Mesenchymal stem cell (in vitro differentiated cells and primary cell): ENCODE data around the gene SZT2.

Experiments
- DNase-seq: peaks from one replicate; pipeline ENCODE4 v3.0.0-alpha.2; 2013
- H2AFZ ChIP-seq: one replicate; pipeline ENCODE4 v1.6.1; 2013; ENCODE audit warnings: low read depth, mild to moderate bottlenecking, control low read depth, inconsistent platforms, low read length, moderate library complexity
- H2AK5ac ChIP-seq: 2 replicates; pipeline ENCODE4 v1.6.1; 2013; ENCODE audit warnings: low read length, moderate library complexity, mild to moderate bottlenecking, inconsistent platforms; ENCODE audit not compliant: severe bottlenecking
- H2BK120ac ChIP-seq: one replicate; pipeline ENCODE4 v1.6.1; 2013; ENCODE audit warnings: low read depth, mild to moderate bottlenecking, inconsistent platforms, low read length, moderate library complexity
- H2BK12ac ChIP-seq, 2 experiments: one replicate each; pipeline ENCODE4 v1.6.1; 2013; ENCODE audit warnings: inconsistent platforms in 2 of 2, low read length in 2 of 2, mild to moderate bottlenecking in 2 of 2, moderate library complexity in 2 of 2, control low read depth in 1 of 2
- H2BK15ac ChIP-seq: one replicate; pipeline ENCODE4 v1.6.1; 2013; ENCODE audit warnings: mild to moderate bottlenecking, low read depth, inconsistent platforms; ENCODE audit not compliant: poor library complexity, severe bottlenecking
- H2BK5ac ChIP-seq: 2 replicates; pipeline ENCODE4 v1.6.1; 2013; ENCODE audit warnings: low read depth, mild to moderate bottlenecking, low read length, control low read depth, inconsistent platforms; ENCODE audit not compliant: poor library complexity, severe bottlenecking
- H3K14ac ChIP-seq, 2 experiments: one replicate each; pipeline ENCODE4 v1.6.1; 2013; ENCODE audit warnings: inconsistent platforms in 2 of 2, low read length in 2 of 2, control low read depth in 1 of 2, mild to moderate bottlenecking in 1 of 2, moderate library complexity in 1 of 2
- H3K18ac ChIP-seq, 2 experiments: one replicate each; pipeline ENCODE4 v1.6.1; 2013; ENCODE audit warnings: inconsistent platforms in 2 of 2, low read length in 2 of 2, control low read depth in 1 of 2, low read depth in 1 of 2, mild to moderate bottlenecking in 1 of 2
- H3K23ac ChIP-seq, 2 experiments: one replicate each; pipeline ENCODE4 v1.6.1; 2013; ENCODE audit warnings: inconsistent platforms in 2 of 2, low read length in 2 of 2, mild to moderate bottlenecking in 2 of 2, moderate library complexity in 2 of 2, control low read depth in 1 of 2
- H3K27ac ChIP-seq: 2 replicates; pipeline ENCODE4 v1.5.1; 2013; ENCODE audit warnings: mild to moderate bottlenecking, moderate library complexity, low read length, control low read depth, inconsistent platforms; ENCODE audit not compliant: poor library complexity, severe bottlenecking
- H3K27me3 ChIP-seq, 2 experiments: 2 replicates each; pipeline versions ENCODE4 v1.6.1 to v1.7.0; 2013; ENCODE audit warnings: low read length in 2 of 2, mild to moderate bottlenecking in 2 of 2, moderate library complexity in 2 of 2, control low read depth in 1 of 2, inconsistent platforms in 1 of 2; ENCODE audit not compliant: control insufficient read depth in 1 of 2, insufficient read depth in 1 of 2
- H3K36me3 ChIP-seq, 2 experiments: 2 replicates each; pipeline versions ENCODE4 v1.6.1 to v1.7.0; 2013; ENCODE audit warnings: low read length in 2 of 2, control low read depth in 1 of 2, inconsistent platforms in 1 of 2, low read depth in 1 of 2, mild to moderate bottlenecking in 1 of 2; ENCODE audit not compliant: insufficient read depth in 2 of 2, control insufficient read depth in 1 of 2
- H3K4ac ChIP-seq, 2 experiments: one replicate each; pipeline ENCODE4 v1.6.1; 2013; ENCODE audit warnings: inconsistent platforms in 2 of 2, low read length in 2 of 2, mild to moderate bottlenecking in 2 of 2, moderate library complexity in 2 of 2, control low read depth in 1 of 2, low read depth in 1 of 2
- H3K4me1 ChIP-seq: 2 replicates; pipeline ENCODE4 v1.6.1; 2013; ENCODE audit warnings: low read depth, low read length, control low read depth; ENCODE audit not compliant: control insufficient read depth, insufficient read depth
- H3K4me2 ChIP-seq: 2 replicates; pipeline ENCODE4 v1.6.1; 2013; ENCODE audit warnings: low read length, mild to moderate bottlenecking, inconsistent platforms; ENCODE audit not compliant: poor library complexity, severe bottlenecking
- H3K4me3 ChIP-seq, 2 experiments: 2 replicates each; pipeline versions ENCODE4 v1.5.1 to v1.7.0; 2013; ENCODE audit warnings: low read length in 2 of 2, mild to moderate bottlenecking in 2 of 2, control low read depth in 1 of 2, low read depth in 1 of 2; ENCODE audit not compliant: insufficient read depth in 1 of 2
- H3K79me1 ChIP-seq: replicated peaks from 2 replicates; pipeline ENCODE4 v1.6.1; 2013; ENCODE audit warnings: mild to moderate bottlenecking, control low read depth, low read length, inconsistent platforms; ENCODE audit not compliant: poor library complexity, severe bottlenecking
- H3K9ac ChIP-seq: 2 replicates; pipeline ENCODE4 v1.7.0; 2013; ENCODE audit warnings: mild to moderate bottlenecking, low read length, moderate library complexity
- H3K9me3 ChIP-seq: 2 replicates; pipeline ENCODE4 v1.7.0; 2013; ENCODE audit warnings: mild to moderate bottlenecking, low read length; ENCODE audit not compliant: control insufficient read depth
- H4K8ac ChIP-seq: one replicate; pipeline ENCODE4 v1.6.1; 2013; ENCODE audit warnings: inconsistent platforms, mild to moderate bottlenecking, low read length, moderate library complexity
- H4K91ac ChIP-seq: one replicate; pipeline ENCODE4 v1.6.1; 2013; ENCODE audit warnings: mild to moderate bottlenecking, low read length, inconsistent platforms
- WGBS: methylation state at CpG from one replicate; pipeline ENCODE4 v1.1.7; 2013; ENCODE audit warnings: mixed read lengths; 5-methylcytosine and 5-hydroxymethylcytosine counted together

Gene SZT2

GRCh38 chr1:43414634-43415223, 25.0 kb downstream of the SZT2 start:
- WGBS, result 81% methylated on average over 5 of the region's 5 CpGs

DNA sequence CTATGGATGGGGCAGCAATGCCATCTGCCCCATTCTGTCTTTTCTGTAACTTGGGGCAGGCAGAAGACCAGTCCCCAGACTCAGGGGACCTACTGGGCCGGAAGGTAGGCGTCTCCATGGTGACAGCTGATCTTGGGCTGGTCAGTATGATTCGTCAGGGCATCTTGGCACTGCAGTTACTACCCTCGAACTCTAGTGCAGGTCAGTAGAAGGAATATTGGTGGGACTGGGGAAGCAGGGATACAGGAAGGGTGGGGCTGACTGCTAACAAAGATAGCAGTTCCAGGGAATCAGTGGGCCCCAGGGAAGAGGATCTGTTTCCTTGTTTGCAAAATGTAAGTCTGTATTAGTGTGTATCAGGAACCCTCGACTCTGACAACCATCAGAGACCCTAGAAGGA, 26.2 kb downstream of the SZT2 start:
- peaks cover 54 to 78% of the 10 kb centered on the region in 2 experiments for H3K36me3 ChIP-seq
- H3K4me3 ChIP-seq, result no peak overlapping the region
- no peak overlapping the region for H3K4ac ChIP-seq
- H2AFZ ChIP-seq, result no peak overlapping the region
- H3K4me1 ChIP-seq, result no peaks in the 10 kb centered on the region
- no peak overlapping the region for H2AK5ac ChIP-seq
- H2BK5ac ChIP-seq, result no peak overlapping the region
- DNase-seq, result no peak
- no peaks in the 10 kb centered on the region for H3K9me3 ChIP-seq
- H3K23ac ChIP-seq, result no peak overlapping the region
- no peak overlapping the region for H3K18ac ChIP-seq
- no peak overlapping the region for H2BK12ac ChIP-seq
- no peak overlapping the region for H3K27ac ChIP-seq
- H3K79me1 ChIP-seq, result no peaks in the 10 kb centered on the region
- H4K8ac ChIP-seq, result peak overlapping the region; percentile 13
- H3K9ac ChIP-seq, result peak overlapping the region; percentile 15
- H2BK15ac ChIP-seq, result no peak overlapping the region
- no peak overlapping the region for H2BK120ac ChIP-seq
- no peaks in the 10 kb centered on the region for H3K27me3 ChIP-seq
- no peak overlapping the region for H4K91ac ChIP-seq
- no peak overlapping the region for H3K4me2 ChIP-seq
- 91% methylated on average over 5 of the region's 5 CpGs for WGBS
- no peak overlapping the region for H3K14ac ChIP-seq

More at GRCh38 chr1:43414634-43415223, 25.0 kb downstream of the SZT2 start:
- H3K4me2 ChIP-seq, result no peak overlapping the region
- no peak overlapping the region for H3K9ac ChIP-seq
- H3K23ac ChIP-seq, result no peak overlapping the region
- no peak overlapping the region for H4K8ac ChIP-seq
- no peaks in the 10 kb centered on the region for H3K27me3 ChIP-seq
- H3K4me1 ChIP-seq, result no peaks in the 10 kb centered on the region
- H2BK5ac ChIP-seq, result no peak overlapping the region
- H2BK12ac ChIP-seq, result no peak overlapping the region
- no peak overlapping the region for H3K4ac ChIP-seq
- peak; percentile 72 for DNase-seq
- no peak overlapping the region for H2AK5ac ChIP-seq
- H3K27ac ChIP-seq, result no peak overlapping the region
- H3K9me3 ChIP-seq, result no peaks in the 10 kb centered on the region
- peaks cover 47 to 71% of the 10 kb centered on the region in 2 experiments for H3K36me3 ChIP-seq
- H3K14ac ChIP-seq, result no peak overlapping the region
- H3K4me3 ChIP-seq, result no peak overlapping the region
- H3K18ac ChIP-seq, result no peak overlapping the region
- H3K79me1 ChIP-seq, result no peaks in the 10 kb centered on the region
- H2BK15ac ChIP-seq, result no peak overlapping the region
- no peak overlapping the region for H4K91ac ChIP-seq
- H2BK120ac ChIP-seq, result no peak overlapping the region
- H2AFZ ChIP-seq, result no peak overlapping the region

DNA sequence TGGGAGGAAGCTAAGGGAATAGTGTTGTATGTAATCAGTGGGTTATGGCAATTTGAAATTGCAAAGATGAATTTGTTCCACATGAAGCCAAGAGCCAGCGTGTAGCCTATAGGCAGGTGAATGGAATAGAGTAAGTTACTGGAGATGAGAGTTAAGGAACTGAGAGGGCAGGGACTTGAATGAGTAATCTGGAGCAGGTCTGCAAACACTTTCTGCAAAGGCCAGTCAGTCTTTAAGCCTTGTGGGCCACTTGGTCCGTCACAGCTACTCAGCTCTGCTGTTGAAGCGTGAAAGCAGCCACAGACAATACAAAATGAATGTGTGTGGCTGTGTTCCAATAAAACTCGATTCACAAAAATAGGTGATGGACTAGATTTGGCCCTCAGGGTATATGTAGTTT, 29.2 kb downstream of the SZT2 start:
- Histone ChIP-seq H2AK5ac (no peak overlapping the region), H2AFZ (no peak overlapping the region), H3K36me3 (peaks cover 70 to 90% of the 10 kb centered on the region in 2 experiments), H3K23ac (no peak overlapping the region), H2BK12ac (no peak overlapping the region), H2BK5ac (no peak overlapping the region), H3K4me1 (no peaks in the 10 kb centered on the region), H2BK120ac (no peak overlapping the region), H3K18ac (no peak overlapping the region), H4K91ac (no peak overlapping the region), H2BK15ac (no peak overlapping the region), H3K79me1 (peaks cover 4% of the 10 kb centered on the region), H3K4me2 (no peak overlapping the region), H3K9ac (no peak overlapping the region), H3K27me3 (no peaks in the 10 kb centered on the region), H3K27ac (no peak overlapping the region), H4K8ac (no peak overlapping the region), H3K9me3 (no peaks in the 10 kb centered on the region), H3K4me3 (no peak overlapping the region), H3K14ac (no peak overlapping the region), H3K4ac (no peak overlapping the region)
- no peak for DNase-seq
- 90% methylated on average over 3 of the region's 4 CpGs for WGBS

GRCh38 chr1:43419627-43420425, 30.1 kb downstream of the SZT2 start:
- Histone ChIP-seq H3K9ac (no peak overlapping the region), H3K4me1 (no peaks in the 10 kb centered on the region), H2AFZ (no peak overlapping the region), H4K8ac (no peak overlapping the region), H3K4ac (no peak overlapping the region), H2BK15ac (no peak overlapping the region), H2AK5ac (no peak overlapping the region), H3K27ac (no peak overlapping the region), H3K14ac (no peak overlapping the region), H3K23ac (no peak overlapping the region), H2BK120ac (no peak overlapping the region), H3K9me3 (no peaks in the 10 kb centered on the region), H3K27me3 (no peaks in the 10 kb centered on the region), H3K4me2 (no peak overlapping the region), H3K18ac (no peak overlapping the region), H4K91ac (no peak overlapping the region), H2BK12ac (no peak overlapping the region), H3K79me1 (peaks cover 4% of the 10 kb centered on the region), H2BK5ac (no peak overlapping the region), H3K4me3 (no peak overlapping the region), H3K36me3 (peaks cover 80 to 98% of the 10 kb centered on the region in 2 experiments)
- no peak for DNase-seq
- WGBS, result 95% methylated on average over 13 of the region's 13 CpGs
